ENCODE data around the gene SPACA4. TPM values are rescaled to one million over a fixed set of nuclear protein-coding genes. Genes with fewer than 3 reads are reported as not detected.

The SPACA4 gene
- total RNA-seq, 1 experiment from 2014 or later = not detected

GRCh38 chr19:48558018-48558684 is 48.4 kb upstream of the SPACA4 start:
- TF ChIP-seq ERG (CRISPR knock-in tag; IDR thresholded peaks at IDR 0.05) (no peak), GABPB1 (CRISPR knock-in tag; IDR thresholded peaks at IDR 0.05) (peak; percentile 63), MAX (CRISPR knock-in tag; IDR thresholded peaks at IDR 0.05) (0 out of 2 replicates have a peak, but pooled peaks have one; percentile 24), PRDM15 (CRISPR knock-in tag; IDR thresholded peaks at IDR 0.05) (peak; percentile 89), FOXP1 (CRISPR knock-in tag; IDR thresholded peaks at IDR 0.05; ENCODE audit: borderline replicate concordance) (no peak), FOXP4 (CRISPR knock-in tag; IDR thresholded peaks at IDR 0.05) (0 out of 2 replicates have a peak, but pooled peaks have one; percentile 36), GTF2I (CRISPR knock-in tag; conservative IDR thresholded peaks at IDR 0.05) (peak; percentile 62; the same call in 1 of the 2 replicates)
- Mint-ChIP-seq H3K4me3 (no peak overlapping the region), H3K27me3 (ENCODE audit: low read depth) (no peaks in the 10 kb centered on the region; the same call in 1 of the 2 replicates), H3K36me3 (no peaks in the 10 kb centered on the region), H3K4me1 (peaks cover 25% of the 10 kb centered on the region), H3K27ac (no peak overlapping the region), H3K9me3 (no peaks in the 10 kb centered on the region)
- ATAC-seq = peak; percentile 7; the same call in 1 of the 2 replicates
- DNase-seq (ENCODE audit: low spot score) = peak; percentile 41
- ChIA-PET CTCF (interaction anchor here (0.5 to 1.8 kb wide), 8 partner anchors 8 to 224 kb away, joined by 3 to 6 read pairs (median 4); no protein-coding TSS in a partner anchor), POLR2A (no interaction called here)

GRCh38 chr19:48560095-48560530 is 46.4 kb upstream of the SPACA4 start:
- H3K27ac Mint-ChIP-seq = no peak overlapping the region
- H3K9me3 Mint-ChIP-seq = no peaks in the 10 kb centered on the region
- H3K27me3 Mint-ChIP-seq (ENCODE audit: low read depth) = no peaks in the 10 kb centered on the region; the same call in 1 of the 2 replicates
- H3K4me3 Mint-ChIP-seq = no peak overlapping the region
- TF ChIP-seq ZNF416 (CRISPR knock-in tag; IDR thresholded peaks at IDR 0.05) (no peak), NFE2L1 (CRISPR knock-in tag; IDR thresholded peaks at IDR 0.05) (no peak), CTCF (IDR thresholded peaks at IDR 0.05) (0 out of 2 replicates have a peak, but pooled peaks have one; percentile 23), GTF2I (CRISPR knock-in tag; conservative IDR thresholded peaks at IDR 0.05) (peak; percentile 93), E2F4 (CRISPR knock-in tag; IDR thresholded peaks at IDR 0.05; ENCODE audit: borderline replicate concordance, low read depth) (no peak), ZNF396 (CRISPR knock-in tag; IDR thresholded peaks at IDR 0.05; ENCODE audit: borderline replicate concordance) (0 out of 2 replicates have a peak, but pooled peaks have one; percentile 47)
- peaks cover 13% of the 10 kb centered on the region for H3K4me1 Mint-ChIP-seq
- DNase-seq (ENCODE audit: low spot score) (peak; percentile 48), ATAC-seq (peak; percentile 21; the same call in 1 of the 2 replicates)
- H3K36me3 Mint-ChIP-seq = no peaks in the 10 kb centered on the region
- ChIA-PET CTCF (interaction anchor here (0.9 to 1.8 kb wide), 6 partner anchors 13 to 70 kb away, joined by 3 to 8 read pairs (median 4); no protein-coding TSS in a partner anchor), POLR2A (no interaction called here)
